Measurements from ENCODE around the gene REPIN1.

- TF ChIP-seq YY2 (tag by site-specific recombination; IDR thresholded peaks at IDR 0.05) (no peak), ZNF274 (IDR thresholded peaks at IDR 0.05; ENCODE audit: low read length) (no peak), ZNF274 (tag by site-specific recombination; IDR thresholded peaks at IDR 0.05; ENCODE audit: borderline replicate concordance) (no peak), GLIS2 (tag by site-specific recombination; IDR thresholded peaks at IDR 0.05) (no peak), YY1 (tag by site-specific recombination; IDR thresholded peaks at IDR 0.05) (no peak), CTCF (tag by site-specific recombination; IDR thresholded peaks at IDR 0.05) (no peak), ZBTB20 (tag by site-specific recombination; IDR thresholded peaks at IDR 0.05) (no peak), MEIS1 (CRISPR knock-in tag; IDR thresholded peaks at IDR 0.05; ENCODE audit: borderline replicate concordance) (no peak), SP2 (tag by site-specific recombination; IDR thresholded peaks at IDR 0.05) (no peak), ZNF530 (tag by site-specific recombination; IDR thresholded peaks at IDR 0.05; ENCODE audit: low read depth) (no peak), ZNF292 (tag by site-specific recombination; IDR thresholded peaks at IDR 0.05; ENCODE audit: borderline replicate concordance, low read depth) (no peak), ZSCAN16 (tag by site-specific recombination; IDR thresholded peaks at IDR 0.05) (no peak), KLF1 (tag by site-specific recombination; IDR thresholded peaks at IDR 0.05) (no peak)
Measured at GRCh38 chr7:150415161-150416153, 46.8 kb downstream of the REPIN1 start.
